SIG-M5 treated with dmso at 0.1 percent for 504 hours (cell line): Measurements from ENCODE around the gene EPB41L2.

Experiments
- DNase-seq: peaks from one replicate; lab custom pipeline; 2025; ENCODE audit not compliant: unreplicated experiment; lab: John Stamatoyannopoulos, UW

Gene EPB41L2

GRCh38 chr6:130872250-130873095, 190.6 kb downstream of the EPB41L2 start:
- peak; percentile 36 for DNase-seq

GRCh38 chr6:130870179-130870880, 192.7 kb downstream of the EPB41L2 start:
- no peak for DNase-seq

GRCh38 chr6:130869681-130870080, 193.4 kb downstream of the EPB41L2 start:
- no peak for DNase-seq

GRCh38 chr6:130865793-130866192, 197.3 kb downstream of the EPB41L2 start:
- no peak for DNase-seq

GRCh38 chr6:130864344-130864743, 198.7 kb downstream of the EPB41L2 start:
- DNase-seq = no peak

GRCh38 chr6:130863415-130864230, 199.4 kb downstream of the EPB41L2 start:
- no peak for DNase-seq

GRCh38 chr6:130862370-130862769, 200.7 kb downstream of the EPB41L2 start:
- DNase-seq = no peak

- no peak for DNase-seq
Observed at GRCh38 chr6:130859161-130859867, 203.7 kb downstream of the EPB41L2 start.

GRCh38 chr6:130858498-130859160, 204.4 kb downstream of the EPB41L2 start:
- no peak for DNase-seq

GRCh38 chr6:130858054-130858453, 205.0 kb downstream of the EPB41L2 start:
- DNase-seq = no peak

- DNase-seq = no peak
Observed at GRCh38 chr6:130853555-130854183, 209.4 kb downstream of the EPB41L2 start.

- no peak for DNase-seq
Observed at GRCh38 chr6:130852844-130853554, 210.0 kb downstream of the EPB41L2 start.

- no peak for DNase-seq
Observed at GRCh38 chr6:130851026-130851425, 212.0 kb downstream of the EPB41L2 start.

GRCh38 chr6:130849594-130849993, 213.5 kb downstream of the EPB41L2 start:
- DNase-seq = no peak

- peak; percentile 11 for DNase-seq
Observed at GRCh38 chr6:130848945-130849344, 214.1 kb downstream of the EPB41L2 start.

GRCh38 chr6:130847001-130847910, 215.8 kb downstream of the EPB41L2 start:
- no peak for DNase-seq

- no peak for DNase-seq
Observed at GRCh38 chr6:130846501-130846900, 216.5 kb downstream of the EPB41L2 start.
